Esophagus muscularis mucosa (tissue), 4 donors: ENCODE results near the gene RPL13. TPM values are rescaled to one million over a fixed set of nuclear protein-coding genes. Genes with fewer than 3 reads are reported as not detected.
"Not testable (repeated sequence)": the region's sequence is repeated elsewhere in the genome, so short reads cannot be mapped to it uniquely, and the experiment has no call there.

ENCODE experiments used
- DNase-seq: peaks from one replicate; pipeline ENCODE4 v3.0.0-alpha.2; 2017; ENCODE audit errors: extremely low spot score
- H3K27ac ChIP-seq, 4 donors: fragments of 200-600 bp; sonication (generic); replicated peaks in 1 of 4; 1 replicate in 3 of 4; 2 replicates in 1 of 4; pipeline ENCODE4 v1.5.1; 2016 to 2019; ENCODE audit warnings: mild to moderate bottlenecking in 1 of 4
- H3K27me3 ChIP-seq, 4 donors: fragments of 200-600 bp; sonication (generic); one replicate each; pipeline versions ENCODE4 v1.5.1 to v1.6.0; 2016 to 2019
- H3K36me3 ChIP-seq, 4 donors: fragments of 200-600 bp; sonication (generic); one replicate each; pipeline ENCODE4 v1.5.1; 2016 to 2019
- H3K4me1 ChIP-seq, 4 donors: fragments of 200-600 bp; sonication (generic); one replicate each; pipeline ENCODE4 v1.5.1; 2016 to 2019
- H3K4me3 ChIP-seq, 4 donors: fragments of 200-600 bp; sonication (generic); 1 replicate in 2 of 4; 2 replicates in 2 of 4; pipeline ENCODE4 v1.5.1; 2016 to 2019; ENCODE audit warnings: mild to moderate bottlenecking in 4 of 4, moderate library complexity in 1 of 4
- H3K9me3 ChIP-seq, 4 donors: fragments of 200-600 bp; sonication (generic); 1 replicate in 3 of 4; 2 replicates in 1 of 4; pipeline ENCODE4 v1.5.1; 2016 to 2019
- CTCF ChIP-seq, 3 experiments: fragments of 200-600 bp in 2 of 3; fragments of 450-650 bp in 1 of 3; sonication (generic) in 2 of 3; IDR thresholded peaks; one replicate each; pipeline ENCODE4 v1.5.1; 2017 to 2019; ENCODE audit warnings: antibody characterized with exemption in 3 of 3, mild to moderate bottlenecking in 2 of 3, moderate library complexity in 1 of 3
- EP300 ChIP-seq: sonication (generic); formaldehyde crosslinking; IDR thresholded peaks from one replicate; pipeline ENCODE4 v1.6.1; 2017; ENCODE audit warnings: antibody characterized with exemption
- POLR2A ChIP-seq: fragments of 450-650 bp; IDR thresholded peaks from one replicate; pipeline ENCODE4 v1.6.1; 2017; ENCODE audit warnings: antibody characterized with exemption, moderate library complexity, mild to moderate bottlenecking, low read depth
- POLR2AphosphoS5 ChIP-seq, 2 donors: sonication (generic); formaldehyde crosslinking; IDR thresholded peaks; one replicate each; pipeline ENCODE4 v1.6.1; 2017; ENCODE audit warnings: antibody characterized with exemption in 2 of 2
- WGBS: methylation state at CpG from one replicate; pipeline ENCODE4 v1.1.5; 2018; 5-methylcytosine and 5-hydroxymethylcytosine counted together
- intact Hi-C: fragments of 100-400 bp; cut with DNase I; formaldehyde crosslinking; loops from one replicate; pipeline ENCODE4 v1.15.1; 2023
- total RNA-seq, 4 donors: library from RNA; depleted of rRNA; stranded (reverse); fragments of >200 nt; gene quantifications; one replicate each; pipeline versions ENCODE4 v1.1.0 to v1.2.1, GENCODE V29; 2016

Gene RPL13
- total RNA-seq, 4 donors from 2014 or later, result 4,039 to 6,804 (median 5,312) TPM

- DNase-seq, result no peak
- intact Hi-C loops, result no loop called here
Measured at GRCh38 chr16:89583895-89584644, 23.6 kb downstream of the RPL13 start.

GRCh38 chr16:89584768-89585549, 24.5 kb downstream of the RPL13 start:
- TF ChIP-seq CTCF (IDR thresholded peaks at IDR 0.05), result no peak
- no peak for TF ChIP-seq POLR2A
- TF ChIP-seq EP300, result no peak
- TF ChIP-seq POLR2AphosphoS5 (IDR thresholded peaks at IDR 0.05), result no peak
- intact Hi-C loops, result no loop called here
- Histone ChIP-seq H3K36me3 (no peaks in the 10 kb centered on the region), H3K9me3 (no peaks in the 10 kb centered on the region), H3K4me1 (peaks cover 0 to 6% (median 2%) of the 10 kb centered on the region in 4 donors), H3K27me3 (peaks cover 0 to 31% (median 0%) of the 10 kb centered on the region in 4 donors), H3K4me3 (no peak overlapping the region), H3K27ac (no peak overlapping the region)
- DNase-seq, result no peak
- WGBS, result 73% methylated on average over 22 of the region's 25 CpGs

More at GRCh38 chr16:89583895-89584644, 23.6 kb downstream of the RPL13 start:
- 74% methylated on average over 3 of the region's 49 CpGs for WGBS
- Histone ChIP-seq H3K27ac (no peak overlapping the region), H3K36me3 (no peaks in the 10 kb centered on the region), H3K27me3 (peaks cover 0 to 31% (median 0%) of the 10 kb centered on the region in 4 donors), H3K4me1 (peaks cover 0 to 6% (median 2%) of the 10 kb centered on the region in 4 donors), H3K9me3 (no peaks in the 10 kb centered on the region), H3K4me3 (no peak overlapping the region)
- TF ChIP-seq POLR2A, result no peak
- no peak for TF ChIP-seq POLR2AphosphoS5 (IDR thresholded peaks at IDR 0.05)
- no peak for TF ChIP-seq CTCF (IDR thresholded peaks at IDR 0.05)
- TF ChIP-seq EP300, result no peak

DNA sequence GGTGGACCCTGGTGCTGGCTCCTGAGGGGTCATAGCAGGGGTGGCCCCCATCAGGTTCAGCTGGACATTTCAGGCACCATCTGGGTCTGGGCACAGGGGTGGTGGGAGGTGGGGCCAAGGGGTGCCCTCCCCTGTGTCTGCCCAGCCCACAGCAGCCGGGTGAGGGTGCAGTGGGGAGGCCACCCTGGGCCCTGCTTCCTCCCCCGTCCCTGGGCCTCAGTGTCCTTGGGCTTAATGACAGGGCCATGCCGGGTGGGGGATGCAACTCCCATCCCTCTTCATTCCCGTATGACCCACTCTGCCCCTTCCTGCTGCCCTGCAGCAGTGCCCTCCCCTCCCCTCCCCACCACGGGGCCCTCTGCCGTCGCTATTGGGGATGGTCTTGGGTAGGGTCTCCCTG, 25.7 kb downstream of the RPL13 start:
- Histone ChIP-seq H3K27me3 (peaks cover 0 to 31% (median 0%) of the 10 kb centered on the region in 4 donors), H3K4me3 (no peak overlapping the region), H3K27ac (no peak overlapping the region), H3K9me3 (no peaks in the 10 kb centered on the region), H3K4me1 (peaks cover 0 to 6% (median 2%) of the 10 kb centered on the region in 4 donors), H3K36me3 (no peaks in the 10 kb centered on the region)
- TF ChIP-seq EP300 (no peak), POLR2AphosphoS5 (IDR thresholded peaks at IDR 0.05) (no peak), POLR2A (no peak), CTCF (IDR thresholded peaks at IDR 0.05) (no peak)
- intact Hi-C loops, result no loop called here
- no peak for DNase-seq
- 78% methylated on average over 5 of the region's 7 CpGs for WGBS

- no peak for TF ChIP-seq CTCF (IDR thresholded peaks at IDR 0.05)
- TF ChIP-seq POLR2A, result no peak
- no peak for TF ChIP-seq EP300
- no peak for TF ChIP-seq POLR2AphosphoS5 (IDR thresholded peaks at IDR 0.05)
- 79% methylated on average over 25 of the region's 25 CpGs for WGBS
Measured at GRCh38 chr16:89586853-89587252, 26.4 kb downstream of the RPL13 start.

DNA sequence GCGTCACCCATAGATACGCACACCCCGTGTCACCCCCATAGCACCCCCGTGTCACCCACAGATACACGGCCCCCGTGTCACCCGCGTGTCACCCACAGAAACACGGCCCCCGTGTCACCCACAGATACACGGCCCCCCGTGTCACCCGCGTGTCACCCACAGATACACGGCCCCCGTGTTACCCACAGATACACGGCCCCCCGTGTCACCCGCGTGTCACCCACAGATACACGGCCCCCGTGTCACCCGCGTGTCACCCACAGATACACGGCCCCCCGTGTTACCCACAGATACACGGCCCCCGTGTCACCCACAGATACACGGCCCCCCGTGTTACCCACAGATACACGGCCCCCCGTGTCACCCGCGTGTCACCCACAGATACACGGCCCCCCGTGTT, 27.2 kb downstream of the RPL13 start:
- H3K27ac ChIP-seq, H3K36me3 ChIP-seq, H3K9me3 ChIP-seq, DNase-seq, H3K4me3 ChIP-seq, intact Hi-C loops, H3K4me1 ChIP-seq: not testable (repeated sequence)
- H3K27me3 ChIP-seq, result peaks cover 0 to 31% (median 0%) of the 10 kb centered on the region in 4 donors
- WGBS, result 93% methylated on average over 21 of the region's 36 CpGs

More at GRCh38 chr16:89586853-89587252, 26.4 kb downstream of the RPL13 start:
- Histone ChIP-seq H3K27me3 (peaks cover 0 to 31% (median 0%) of the 10 kb centered on the region in 4 donors), H3K4me3 (no peak overlapping the region), H3K27ac (no peak overlapping the region), H3K4me1 (peaks cover 0 to 6% (median 2%) of the 10 kb centered on the region in 4 donors), H3K36me3 (no peaks in the 10 kb centered on the region), H3K9me3 (no peaks in the 10 kb centered on the region)
- no peak for DNase-seq
- intact Hi-C loops, result no loop called here
